Adrenal gland (tissue), 12 donors: Measurements from ENCODE around the gene FMNL3. TPM values are rescaled to one million over a fixed set of nuclear protein-coding genes. Genes with fewer than 3 reads are reported as not detected.

Source experiments
- DNase-seq, 7 donors: peaks; one replicate each; pipeline ENCODE4 v3.0.0-alpha.2; 2019 to 2020
- H3K27ac ChIP-seq, 5 donors: fragments of 200-600 bp; sonication (generic) in 4 of 5; 1 replicate in 3 of 5; 2 replicates in 2 of 5; pipeline versions ENCODE4 v1.5.1 to v1.8.0; 2016 to 2020; ENCODE audit warnings: mild to moderate bottlenecking in 1 of 5
- H3K27me3 ChIP-seq: fragments of 200-600 bp; 2 replicates; pipeline ENCODE4 v1.8.0; 2021
- H3K36me3 ChIP-seq, 2 donors: fragments of 200-600 bp; replicated peaks in 1 of 2; 1 replicate in 1 of 2; 2 replicates in 1 of 2; pipeline versions ENCODE4 v1.5.1 to v1.8.0; 2018 to 2022
- H3K4me1 ChIP-seq, 2 donors: fragments of 200-600 bp; replicated peaks in 1 of 2; 1 replicate in 1 of 2; 2 replicates in 1 of 2; pipeline versions ENCODE4 v1.5.1 to v1.8.0; 2018 to 2021
- H3K4me3 ChIP-seq, 4 donors: fragments of 200-600 bp; sonication (generic) in 3 of 4; one replicate each; pipeline ENCODE4 v1.5.1; 2016 to 2018
- H3K9me3 ChIP-seq, 3 donors: fragments of 200-600 bp; sonication (generic) in 1 of 3; replicated peaks in 1 of 3; 1 replicate in 2 of 3; 2 replicates in 1 of 3; pipeline versions ENCODE4 v1.5.1 to v1.8.0; 2016 to 2021
- CTCF ChIP-seq, 6 experiments: fragments of 450-650 bp in 4 of 6; fragments of 200-600 bp in 2 of 6; sonication (generic) in 1 of 6; IDR thresholded peaks; 1 replicate in 5 of 6; 2 replicates in 1 of 6; pipeline versions ENCODE4 v1.5.1 to v1.8.0; 2016 to 2021; ENCODE audit warnings: antibody characterized with exemption in 6 of 6, mild to moderate bottlenecking in 2 of 6, moderate library complexity in 1 of 6
- POLR2A ChIP-seq, 2 donors: fragments of 450-650 bp; IDR thresholded peaks; one replicate each; pipeline ENCODE4 v1.6.1; 2017; ENCODE audit warnings: antibody characterized with exemption in 2 of 2, mild to moderate bottlenecking in 2 of 2, moderate library complexity in 1 of 2
- WGBS, 4 donors: extraction: QIAGEN DNeasy Blood & Tissue Kit in 2 of 4; methylation state at CpG; one replicate each; pipeline versions ENCODE4 v1.1.5 to v1.1.7; 2013 to 2017; 5-methylcytosine and 5-hydroxymethylcytosine counted together
- intact Hi-C, 2 donors: fragments of 100-400 bp; cut with DNase I; formaldehyde crosslinking; loops; one replicate each; pipeline versions ENCODE4 v1.14.1 to v1.15.0; 2022 to 2023
- polyA plus RNA-seq, 3 donors: library from polyadenylated mRNA; stranded (reverse); fragments of 200-250 nt in 2 of 3; fragments of 350-450 nt in 1 of 3; fragmentation: Illumina TruSeq in 1 of 3; extraction: RNeasy Lipid Tissue Mini Kit (QIAGEN cat#74804) in 1 of 3; gene quantifications; one replicate each; pipeline ENCODE4 v1.2.3, GENCODE V29; 2013 to 2014
- total RNA-seq, 9 donors: library from RNA; depleted of rRNA in 4 of 9; stranded (reverse); fragments of >200 nt in 4 of 9; fragments of 120-200 nt in 1 of 9; fragmentation: NEBNext Ultra II Directional in 1 of 9; extraction: Animal tissue kit (Norgen Biotek cat#: 25700) in 1 of 9; gene quantifications; one replicate each; pipeline versions ENCODE4 v1.1.0 to v1.2.4, GENCODE V29; 2013 to 2023
- donor health status: healthy with polysubstance abuse.
- donor health status: Bipolar disorder and iron deficiency.
- donor health status: DM: yes; HTN: yes; CAD: no.
- donor health status: DM: no; HTN: no; CAD: no.
- donor health status: DM: no; HTN: no; CAD: no.
- donor health status: DM: yes; HTN: yes; CAD: no.

FMNL3 gene
- total and polyA plus RNA-seq, 12 donors = 4.7 to 24.1 (median 15.0) TPM

DNA sequence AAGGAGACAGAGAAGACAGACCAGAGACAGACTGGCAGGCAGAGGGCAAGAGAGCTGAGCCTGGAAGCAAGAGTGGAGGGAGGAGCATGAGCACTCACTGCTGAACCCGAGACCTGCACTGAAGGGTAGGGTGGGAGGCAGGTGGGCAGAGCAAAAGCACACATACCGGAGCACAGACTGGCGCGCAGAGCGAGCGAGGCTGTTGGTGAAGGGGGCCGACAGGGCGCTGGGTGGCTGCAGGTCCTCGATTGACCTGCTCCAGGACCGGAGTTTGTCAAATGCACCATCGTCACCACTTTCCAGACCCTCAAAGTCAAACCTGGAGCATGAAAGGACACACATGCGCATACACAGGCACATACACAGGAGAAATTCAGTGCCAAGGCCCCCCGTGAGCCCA, 48.9 kb downstream of the FMNL3 start:
- Histone ChIP-seq H3K27me3 (no peaks in the 10 kb centered on the region), H3K27ac (no peak overlapping the region), H3K4me3 (no peak overlapping the region), H3K4me1 (peaks cover under 1 to 23% of the 10 kb centered on the region in 2 donors), H3K9me3 (no peaks in the 10 kb centered on the region), H3K36me3 (peaks cover 0 to 14% of the 10 kb centered on the region in 2 donors)
- no peak for DNase-seq
- TF ChIP-seq CTCF (IDR thresholded peaks at IDR 0.05) = no peak
- no peak for TF ChIP-seq POLR2A (IDR thresholded peaks at IDR 0.05)
- intact Hi-C loops = no loop called here
- 94 to 96% (median 95%) methylated on average over 13 of the region's 13 CpGs for WGBS, 4 donors

- Histone ChIP-seq H3K9me3 (no peaks in the 10 kb centered on the region), H3K4me1 (no peaks in the 10 kb centered on the region), H3K4me3 (no peak overlapping the region), H3K27me3 (no peaks in the 10 kb centered on the region), H3K27ac (peak overlapping the region in 1 of 5 donors; percentile 31), H3K36me3 (peaks cover 0 to 24% of the 10 kb centered on the region in 2 donors)
- TF ChIP-seq CTCF (IDR thresholded peaks at IDR 0.05) (no peak), POLR2A (IDR thresholded peaks at IDR 0.05) (no peak)
- DNase-seq = no peak
- intact Hi-C loops = no loop called here
- WGBS, 4 donors = 71 to 87% (median 79%) methylated on average over 2 of the region's 2 CpGs
Observed at GRCh38 chr12:49655595-49656236, 51.5 kb downstream of the FMNL3 start.

DNA sequence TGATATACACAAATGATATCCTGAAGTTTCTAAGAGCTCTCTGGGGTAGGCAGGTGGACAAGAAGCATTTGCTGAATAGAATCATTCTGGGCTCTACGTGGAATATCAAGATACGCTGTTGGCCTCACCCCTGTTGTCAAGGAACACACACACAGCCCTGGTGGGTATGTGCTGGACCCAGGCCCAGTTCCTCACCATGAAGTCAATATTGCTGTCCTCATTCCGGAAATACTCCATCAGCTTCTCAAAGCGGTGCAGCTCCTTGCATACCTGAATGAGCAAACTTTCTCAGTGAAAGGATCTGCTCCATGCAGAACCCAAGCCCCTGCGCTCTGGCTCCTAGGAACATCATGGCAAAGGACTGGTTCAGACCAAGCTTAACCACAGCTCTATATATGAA, 52.5 kb downstream of the FMNL3 start:
- Histone ChIP-seq H3K4me1 (no peaks in the 10 kb centered on the region), H3K4me3 (no peak overlapping the region), H3K36me3 (peaks cover 0 to 34% of the 10 kb centered on the region in 2 donors), H3K9me3 (no peaks in the 10 kb centered on the region), H3K27ac (no peak overlapping the region), H3K27me3 (no peaks in the 10 kb centered on the region)
- no peak for TF ChIP-seq CTCF (IDR thresholded peaks at IDR 0.05)
- no peak for TF ChIP-seq POLR2A (IDR thresholded peaks at IDR 0.05)
- intact Hi-C loops = no loop called here
- WGBS, 4 donors = 85 to 98% (median 91%) methylated on average over 4 to 5 of the region's 5 CpGs
- no peak for DNase-seq

DNA sequence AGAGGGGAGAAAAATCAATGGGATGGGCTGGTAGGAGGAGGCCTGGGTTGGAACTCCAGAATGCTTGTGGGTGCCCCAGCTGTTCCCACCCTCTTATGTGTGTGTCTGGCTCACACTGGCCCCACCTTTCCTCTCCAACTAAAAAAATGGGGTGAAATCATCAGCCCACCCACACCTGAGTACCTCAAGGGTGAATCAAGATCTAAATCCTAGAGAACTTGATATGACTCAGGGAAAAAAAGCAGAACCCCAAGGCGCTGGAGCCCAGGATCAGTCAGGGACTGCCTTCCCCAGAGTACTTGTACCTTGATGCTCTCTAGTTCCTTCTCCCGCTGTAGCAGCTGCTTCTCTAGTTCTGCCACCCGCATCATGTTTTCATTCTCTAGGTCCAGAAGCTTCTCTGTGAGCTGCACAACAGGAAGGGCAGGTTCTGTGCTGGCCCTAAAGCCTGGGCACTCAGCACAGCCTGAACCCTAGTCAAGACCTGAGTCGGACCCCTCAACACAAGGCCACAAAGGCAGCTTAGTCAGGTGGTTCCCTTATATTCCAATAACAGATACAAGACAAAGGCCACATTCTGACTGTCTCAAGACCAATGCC, 54.2 kb downstream of the FMNL3 start:
- H3K9me3 ChIP-seq = no peaks in the 10 kb centered on the region
- DNase-seq = no peak
- no peak overlapping the region for H3K27ac ChIP-seq
- no peak overlapping the region for H3K4me3 ChIP-seq
- no peaks in the 10 kb centered on the region for H3K4me1 ChIP-seq
- no peaks in the 10 kb centered on the region for H3K27me3 ChIP-seq
- TF ChIP-seq POLR2A (IDR thresholded peaks at IDR 0.05) (no peak), CTCF (IDR thresholded peaks at IDR 0.05) (no peak)
- intact Hi-C loops = no loop called here
- peaks cover 0 to 42% of the 10 kb centered on the region in 2 donors for H3K36me3 ChIP-seq
- 89 to 98% (median 92%) methylated on average over 4 of the region's 4 CpGs for WGBS, 4 donors
